LNCaP clone FGC (cell line): ENCODE results near the gene ATP2A3.

Source experiments
- DNase-seq: peaks from one replicate; pipeline ENCODE4 v3.0.0-alpha.2; 2011; ENCODE audit warnings: low read depth
- H3K4me3 ChIP-seq: 2 replicates; pipeline ENCODE4 v1.5.1; 2011; ENCODE audit warnings: mild to moderate bottlenecking, low read depth, low read length, control low read depth
- TF ChIP-seq, protein P1 (sequence below): IDR thresholded peaks from 2 replicates; pipeline ENCODE4 v1.5.1; 2012; ENCODE audit warnings: mild to moderate bottlenecking; ENCODE audit not compliant: control insufficient read depth, insufficient read depth; ENCODE audit errors: extremely low read depth

The ATP2A3 gene

DNA sequence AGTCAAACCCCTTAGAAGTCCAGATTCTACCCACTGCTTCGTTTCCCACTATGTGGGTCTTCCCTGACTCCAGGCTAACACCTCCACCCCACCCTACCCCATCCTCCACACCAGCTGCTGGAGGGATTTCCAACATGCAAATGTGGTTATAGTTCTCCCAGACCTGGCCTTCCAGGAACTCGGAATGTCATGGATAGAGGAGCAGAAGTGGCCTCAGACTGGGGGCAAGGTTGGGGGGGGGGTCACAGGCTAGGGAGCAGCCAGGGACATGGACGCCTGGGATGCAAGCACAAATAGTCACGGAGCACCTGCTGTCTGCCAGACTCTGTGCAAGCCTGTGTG is 73.4 kb downstream of the ATP2A3 start:
- no peak overlapping the region for H3K4me3 ChIP-seq
- TF ChIP-seq, protein P1, sequence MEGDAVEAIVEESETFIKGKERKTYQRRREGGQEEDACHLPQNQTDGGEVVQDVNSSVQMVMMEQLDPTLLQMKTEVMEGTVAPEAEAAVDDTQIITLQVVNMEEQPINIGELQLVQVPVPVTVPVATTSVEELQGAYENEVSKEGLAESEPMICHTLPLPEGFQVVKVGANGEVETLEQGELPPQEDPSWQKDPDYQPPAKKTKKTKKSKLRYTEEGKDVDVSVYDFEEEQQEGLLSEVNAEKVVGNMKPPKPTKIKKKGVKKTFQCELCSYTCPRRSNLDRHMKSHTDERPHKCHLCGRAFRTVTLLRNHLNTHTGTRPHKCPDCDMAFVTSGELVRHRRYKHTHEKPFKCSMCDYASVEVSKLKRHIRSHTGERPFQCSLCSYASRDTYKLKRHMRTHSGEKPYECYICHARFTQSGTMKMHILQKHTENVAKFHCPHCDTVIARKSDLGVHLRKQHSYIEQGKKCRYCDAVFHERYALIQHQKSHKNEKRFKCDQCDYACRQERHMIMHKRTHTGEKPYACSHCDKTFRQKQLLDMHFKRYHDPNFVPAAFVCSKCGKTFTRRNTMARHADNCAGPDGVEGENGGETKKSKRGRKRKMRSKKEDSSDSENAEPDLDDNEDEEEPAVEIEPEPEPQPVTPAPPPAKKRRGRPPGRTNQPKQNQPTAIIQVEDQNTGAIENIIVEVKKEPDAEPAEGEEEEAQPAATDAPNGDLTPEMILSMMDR = no peak
- no peak for DNase-seq

DNA sequence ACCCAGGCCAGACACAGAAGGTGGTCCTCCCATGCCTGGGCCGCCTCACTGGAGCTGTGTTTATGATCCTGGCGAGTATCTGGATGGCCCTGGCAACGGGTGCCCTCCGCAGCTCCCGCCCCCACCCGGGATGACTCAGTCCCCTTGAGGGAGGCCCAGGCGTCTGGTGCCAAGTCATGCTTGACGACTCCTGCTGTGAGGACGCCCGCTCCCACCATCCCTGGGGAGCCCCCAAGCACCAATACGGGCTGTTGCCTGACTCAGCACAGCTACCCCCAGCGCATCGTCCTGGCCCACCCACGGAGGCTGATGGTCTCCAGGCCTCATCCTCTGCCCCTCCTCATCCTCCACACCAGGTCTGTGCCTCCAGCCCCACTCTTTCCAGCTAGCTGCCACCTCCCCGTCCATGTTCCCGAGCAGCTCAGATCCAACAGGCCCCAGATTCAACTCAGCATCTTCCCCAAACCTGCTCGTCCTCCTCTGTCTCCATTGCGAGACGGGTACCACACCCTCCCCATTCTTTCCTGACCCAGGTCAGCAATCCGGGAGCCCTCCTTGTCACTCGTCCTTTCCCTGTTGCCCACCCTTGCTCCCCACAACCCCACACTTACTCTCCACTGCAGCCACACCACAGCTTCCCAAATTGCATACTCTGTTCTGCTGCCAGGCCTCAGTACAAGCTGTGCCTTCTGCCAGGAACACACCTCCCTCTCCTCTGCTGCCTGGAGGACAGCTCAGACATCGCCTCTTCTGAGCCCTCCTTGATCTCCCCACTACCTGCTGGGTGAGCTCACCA is 74.0 kb downstream of the ATP2A3 start:
- DNase-seq = no peak
- H3K4me3 ChIP-seq = no peak overlapping the region
- TF ChIP-seq, protein P1 = no peak

DNA sequence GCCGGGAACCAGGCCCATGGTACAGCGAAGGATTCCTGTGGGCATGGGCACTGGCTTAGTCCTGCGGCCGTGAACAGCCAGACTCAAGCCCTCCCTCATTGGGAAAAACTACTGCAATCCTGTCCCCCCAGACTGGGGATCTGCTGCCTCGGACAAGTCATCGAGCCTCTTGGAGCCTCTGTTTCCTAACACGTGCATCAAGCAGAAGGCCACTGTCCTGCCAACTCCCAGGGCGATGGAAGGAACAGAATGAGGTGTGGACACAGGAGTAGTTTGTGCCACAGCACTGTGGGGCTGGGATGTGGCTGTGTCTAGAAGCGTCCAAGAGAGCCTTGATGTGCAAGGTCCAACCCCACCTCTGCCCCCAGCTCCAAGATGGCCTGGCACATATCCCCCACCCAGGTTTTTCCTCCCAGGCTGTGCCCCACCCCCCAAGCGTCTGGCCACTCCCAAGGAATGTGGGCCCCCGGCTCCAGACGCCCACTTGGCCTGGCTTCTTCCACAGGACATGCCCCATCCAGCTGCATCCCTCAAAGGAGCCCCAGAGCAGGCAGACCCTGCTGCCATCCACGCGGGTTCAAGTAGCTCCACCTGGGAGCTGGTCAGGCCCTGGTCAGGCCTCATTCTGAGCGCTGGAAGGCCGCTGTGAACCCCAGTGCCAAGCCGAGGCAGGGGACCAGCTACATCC is 74.8 kb downstream of the ATP2A3 start:
- TF ChIP-seq, protein P1 = no peak
- peak overlapping the region; percentile 41 for H3K4me3 ChIP-seq
- DNase-seq = no peak

DNA sequence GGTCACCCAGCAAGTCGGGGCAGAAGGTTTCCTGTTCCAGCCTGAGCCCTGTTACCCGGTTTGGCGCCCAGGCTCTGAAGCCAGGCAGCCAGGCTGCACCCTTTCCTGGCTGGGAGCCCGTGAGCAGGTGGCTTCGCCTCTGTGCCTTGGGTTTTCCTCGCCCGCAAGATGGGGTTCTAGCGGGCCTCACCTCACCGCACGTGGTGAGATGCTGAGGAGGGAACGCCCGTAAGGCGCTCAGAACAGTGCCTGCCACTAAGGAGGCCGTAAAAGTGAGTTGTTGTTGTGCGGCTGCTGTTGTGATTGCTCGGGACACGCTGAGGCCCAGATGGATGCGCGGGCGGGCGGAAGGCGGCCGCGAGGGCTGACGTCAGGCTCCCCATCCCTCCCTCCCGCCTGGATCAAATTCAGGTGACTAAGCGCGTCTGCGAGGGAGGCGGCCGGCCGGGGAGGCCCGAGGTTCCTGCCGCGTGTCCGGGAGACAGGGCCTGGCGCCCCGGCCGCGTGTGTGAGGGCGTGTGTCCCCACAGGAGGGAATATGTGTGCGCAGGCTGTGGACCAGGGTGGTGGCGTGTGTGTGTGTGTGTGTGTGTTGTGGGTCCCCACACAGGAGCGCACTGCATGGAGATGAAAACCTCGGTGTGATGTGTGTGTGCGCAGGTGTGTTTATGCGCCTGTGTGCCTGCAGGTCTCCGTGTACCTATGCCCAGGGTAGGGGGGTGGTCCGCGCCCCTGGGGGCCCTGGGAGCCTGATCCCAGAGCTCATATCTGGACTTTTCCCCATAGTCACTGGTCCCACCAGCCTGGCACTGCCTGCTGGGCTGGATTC is 75.7 kb downstream of the ATP2A3 start:
- TF ChIP-seq, protein P1 = no peak
- peak overlapping the region; percentile 41 for H3K4me3 ChIP-seq
- DNase-seq = peak; percentile 76

DNA sequence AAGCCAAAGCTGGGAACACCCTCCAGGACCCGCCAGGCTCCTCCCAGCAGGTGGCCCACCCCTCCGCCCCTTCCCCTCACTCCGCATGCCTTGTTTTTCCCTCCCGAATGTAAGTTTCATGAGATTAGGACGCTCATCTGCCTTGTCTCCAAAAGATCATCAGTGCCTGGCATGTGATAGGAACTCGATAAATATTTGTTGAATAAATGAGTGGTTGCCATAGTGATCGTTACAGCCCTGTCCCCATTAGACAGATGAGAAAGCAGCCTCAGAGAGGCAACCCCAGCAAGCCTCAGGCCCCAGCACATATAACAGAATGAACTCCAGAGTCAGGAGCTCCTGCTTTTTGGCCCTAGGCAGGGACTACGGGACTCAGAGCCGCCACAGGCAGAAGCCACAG is 76.4 kb downstream of the ATP2A3 start:
- TF ChIP-seq, protein P1 = no peak
- no peak for DNase-seq
- H3K4me3 ChIP-seq = peak overlapping the region; percentile 41

DNA sequence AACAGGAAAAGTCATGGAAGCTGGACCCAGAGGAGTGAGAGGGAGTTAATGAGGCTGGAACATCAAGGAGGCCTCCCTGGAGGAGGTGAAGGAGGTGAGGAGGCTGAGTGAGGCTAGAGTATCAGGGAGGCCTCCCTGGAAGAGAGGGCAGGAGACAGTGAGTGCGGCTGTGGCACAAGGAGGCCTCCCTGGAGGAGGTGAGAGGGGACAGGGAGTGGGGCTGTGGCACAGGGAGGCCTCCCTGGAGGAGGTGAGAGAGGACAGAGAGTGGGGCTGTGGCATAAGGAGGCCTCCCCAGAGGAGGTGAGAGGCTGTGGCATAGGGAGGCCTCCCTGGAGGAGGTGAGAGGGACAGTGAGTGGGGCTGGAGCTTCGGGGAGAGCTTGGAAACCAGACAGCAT is 76.8 kb downstream of the ATP2A3 start:
- no peak overlapping the region for H3K4me3 ChIP-seq
- TF ChIP-seq, protein P1 = no peak
- DNase-seq = no peak
